Measurements from ENCODE around the gene IMMP2L. TPM values are rescaled to one million over a fixed set of nuclear protein-coding genes. Genes with fewer than 3 reads are reported as not detected.

IMMP2L gene
- total RNA-seq, 1 donor from 2014 or later = 29.7 TPM

DNA sequence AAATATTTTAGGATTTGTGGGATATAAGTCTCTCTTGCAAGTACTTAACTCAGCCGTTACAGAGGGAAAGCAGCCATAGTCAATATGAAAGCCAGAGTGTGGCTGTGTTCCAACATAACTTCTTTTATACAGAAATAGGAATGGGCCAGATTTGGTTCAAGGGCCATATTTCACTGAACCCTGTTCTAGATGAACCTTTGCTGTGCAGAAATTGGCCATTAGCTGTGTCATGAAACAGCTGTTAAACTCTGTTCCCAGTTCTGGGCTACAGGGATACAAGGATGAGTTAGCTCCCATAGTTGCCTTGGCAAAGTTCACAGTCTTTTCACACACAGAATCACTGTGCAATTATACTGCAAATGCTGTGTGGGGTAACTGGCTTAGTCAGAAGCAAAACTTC lies 685.3 kb downstream of the IMMP2L start:
- Mint-ChIP-seq H3K4me1 (ENCODE audit: low read depth) (peaks cover 3% of the 10 kb centered on the region), H3K9me3 (ENCODE audit: low read depth) (no peaks in the 10 kb centered on the region), H3K27ac (no peak overlapping the region), H3K36me3 (ENCODE audit: insufficient read depth) (no peaks in the 10 kb centered on the region), H3K27me3 (no peaks in the 10 kb centered on the region), H3K4me3 (ENCODE audit: low read depth) (no peak overlapping the region)
- no peak for TF ChIP-seq CTCF (IDR thresholded peaks at IDR 0.05; ENCODE audit: unreplicated experiment)
- DNase-seq (ENCODE audit: low spot score, unreplicated experiment) = no peak

DNA sequence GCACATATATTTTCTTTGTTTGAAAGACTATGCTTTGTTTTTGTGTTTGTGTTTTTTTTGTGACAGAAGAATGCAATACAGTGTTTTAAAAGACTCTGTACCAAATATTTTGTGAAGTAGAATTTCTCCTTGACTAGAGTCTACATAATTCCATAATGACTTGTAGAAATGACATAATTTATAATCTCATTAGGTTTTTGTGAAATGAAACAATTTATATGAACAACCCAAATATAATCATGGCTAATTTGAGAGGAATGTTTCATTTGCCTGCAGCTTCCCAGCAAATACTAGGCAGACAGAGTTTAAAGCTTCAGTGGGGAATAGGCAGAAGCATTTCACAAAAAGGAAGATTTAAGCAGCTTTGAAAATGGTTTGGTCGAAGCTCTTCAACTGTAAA lies 686.9 kb downstream of the IMMP2L start:
- no peak for TF ChIP-seq CTCF (IDR thresholded peaks at IDR 0.05; ENCODE audit: unreplicated experiment)
- no peak overlapping the region for H3K4me3 Mint-ChIP-seq (ENCODE audit: low read depth)
- H3K4me1 Mint-ChIP-seq (ENCODE audit: low read depth) = peaks cover 3% of the 10 kb centered on the region
- no peaks in the 10 kb centered on the region for H3K27me3 Mint-ChIP-seq
- no peak for DNase-seq (ENCODE audit: low spot score, unreplicated experiment)
- no peaks in the 10 kb centered on the region for H3K9me3 Mint-ChIP-seq (ENCODE audit: low read depth)
- H3K36me3 Mint-ChIP-seq (ENCODE audit: insufficient read depth) = no peaks in the 10 kb centered on the region
- H3K27ac Mint-ChIP-seq = no peak overlapping the region

GRCh38 chr7:110871856-110872255 lies 690.4 kb downstream of the IMMP2L start:
- TF ChIP-seq CTCF (IDR thresholded peaks at IDR 0.05; ENCODE audit: unreplicated experiment) = no peak
- no peak for DNase-seq (ENCODE audit: low spot score, unreplicated experiment)
- Mint-ChIP-seq H3K36me3 (ENCODE audit: insufficient read depth) (no peaks in the 10 kb centered on the region), H3K4me1 (ENCODE audit: low read depth) (peaks cover 3% of the 10 kb centered on the region), H3K27ac (no peak overlapping the region), H3K27me3 (no peaks in the 10 kb centered on the region), H3K4me3 (ENCODE audit: low read depth) (no peak overlapping the region), H3K9me3 (ENCODE audit: low read depth) (no peaks in the 10 kb centered on the region)

- no peak for DNase-seq (ENCODE audit: low spot score, unreplicated experiment)
- Mint-ChIP-seq H3K4me1 (ENCODE audit: low read depth) (no peaks in the 10 kb centered on the region), H3K27me3 (no peaks in the 10 kb centered on the region), H3K27ac (no peak overlapping the region), H3K36me3 (ENCODE audit: insufficient read depth) (no peaks in the 10 kb centered on the region), H3K4me3 (ENCODE audit: low read depth) (no peak overlapping the region), H3K9me3 (ENCODE audit: low read depth) (peaks cover 2% of the 10 kb centered on the region)
- no peak for TF ChIP-seq CTCF (IDR thresholded peaks at IDR 0.05; ENCODE audit: unreplicated experiment)
These were observed 691.4 kb downstream of the IMMP2L start for GRCh38 chr7:110870926-110871325.

GRCh38 chr7:110868458-110868857 lies 693.8 kb downstream of the IMMP2L start:
- no peaks in the 10 kb centered on the region for H3K4me1 Mint-ChIP-seq (ENCODE audit: low read depth)
- TF ChIP-seq CTCF (IDR thresholded peaks at IDR 0.05; ENCODE audit: unreplicated experiment) = no peak
- no peak overlapping the region for H3K4me3 Mint-ChIP-seq (ENCODE audit: low read depth)
- peaks cover 3% of the 10 kb centered on the region for H3K9me3 Mint-ChIP-seq (ENCODE audit: low read depth)
- no peaks in the 10 kb centered on the region for H3K27me3 Mint-ChIP-seq
- no peaks in the 10 kb centered on the region for H3K36me3 Mint-ChIP-seq (ENCODE audit: insufficient read depth)
- no peak for DNase-seq (ENCODE audit: low spot score, unreplicated experiment)
- no peak overlapping the region for H3K27ac Mint-ChIP-seq

All from progenitor cell of endocrine pancreas (in vitro differentiated cells).